ENCODE measurements around the gene PCDHGA3. TPM values are rescaled to one million over a fixed set of nuclear protein-coding genes. Genes with fewer than 3 reads are reported as not detected.

PCDHGA3 gene
- polyA plus RNA-seq, 3 donors, result not detected

GRCh38 chr5:141388661-141389060 lies 45.0 kb downstream of the PCDHGA3 start:
- WGBS (ENCODE audit: insufficient coverage), result no CpG with 5 or more reads among the region's 10 CpGs
- Histone ChIP-seq H4K20me1 (ENCODE audit: insufficient read depth, low read length) (no peaks in the 10 kb centered on the region), H2AFZ (ENCODE audit: insufficient read depth, low read depth, low read length, poor library complexity, severe bottlenecking) (no peak overlapping the region), H3K36me3 (replicated peaks in 1 of 2; ENCODE audit: control insufficient read depth in 1 of 2, insufficient read depth in 2 of 2, low read length in 2 of 2) (no peaks in the 10 kb centered on the region), H3K4me3 (replicated peaks in 1 of 3; ENCODE audit: low read depth in 2 of 3, low read length in 3 of 3) (no peak overlapping the region), H3K27me3 (ENCODE audit: control insufficient read depth in 2 of 2, insufficient read depth in 2 of 2, low read length in 2 of 2) (peaks cover 39 to 96% of the 10 kb centered on the region in 2 donors), H3K27ac (ENCODE audit: low read depth in 1 of 2, low read length in 2 of 2) (no peak overlapping the region), H3K4me2 (replicated peaks; ENCODE audit: extremely low read depth, low read length, poor library complexity, severe bottlenecking) (no peak overlapping the region), H3K79me2 (ENCODE audit: insufficient read depth, low read length) (no peaks in the 10 kb centered on the region), H3K4me1 (ENCODE audit: control insufficient read depth in 1 of 2, insufficient read depth in 2 of 2, low read length in 2 of 2) (no peaks in the 10 kb centered on the region), H3K9ac (ENCODE audit: insufficient read depth, low read length, poor library complexity, severe bottlenecking) (no peak overlapping the region), H3K9me3 (replicated peaks in 1 of 2; ENCODE audit: control insufficient read depth in 1 of 2, insufficient read depth in 1 of 2, low read length in 2 of 2) (peaks cover 50 to 95% of the 10 kb centered on the region in 2 donors)
- H3K4me1 Mint-ChIP-seq, result peaks cover 5% of the 10 kb centered on the region
- TF ChIP-seq, protein P1, sequence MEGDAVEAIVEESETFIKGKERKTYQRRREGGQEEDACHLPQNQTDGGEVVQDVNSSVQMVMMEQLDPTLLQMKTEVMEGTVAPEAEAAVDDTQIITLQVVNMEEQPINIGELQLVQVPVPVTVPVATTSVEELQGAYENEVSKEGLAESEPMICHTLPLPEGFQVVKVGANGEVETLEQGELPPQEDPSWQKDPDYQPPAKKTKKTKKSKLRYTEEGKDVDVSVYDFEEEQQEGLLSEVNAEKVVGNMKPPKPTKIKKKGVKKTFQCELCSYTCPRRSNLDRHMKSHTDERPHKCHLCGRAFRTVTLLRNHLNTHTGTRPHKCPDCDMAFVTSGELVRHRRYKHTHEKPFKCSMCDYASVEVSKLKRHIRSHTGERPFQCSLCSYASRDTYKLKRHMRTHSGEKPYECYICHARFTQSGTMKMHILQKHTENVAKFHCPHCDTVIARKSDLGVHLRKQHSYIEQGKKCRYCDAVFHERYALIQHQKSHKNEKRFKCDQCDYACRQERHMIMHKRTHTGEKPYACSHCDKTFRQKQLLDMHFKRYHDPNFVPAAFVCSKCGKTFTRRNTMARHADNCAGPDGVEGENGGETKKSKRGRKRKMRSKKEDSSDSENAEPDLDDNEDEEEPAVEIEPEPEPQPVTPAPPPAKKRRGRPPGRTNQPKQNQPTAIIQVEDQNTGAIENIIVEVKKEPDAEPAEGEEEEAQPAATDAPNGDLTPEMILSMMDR (IDR thresholded peaks at IDR 0.05), result no peak
- H3K36me3 Mint-ChIP-seq, result peaks cover 7 to 13% of the 10 kb centered on the region in 2 donors
- H3K9me3 Mint-ChIP-seq, result peaks cover 40 to 81% (median 64%) of the 10 kb centered on the region in 7 donors
- H3K27me3 Mint-ChIP-seq (ENCODE audit: low read depth in 3 of 3), result peaks cover 45 to 79% (median 77%) of the 10 kb centered on the region in 3 donors
- DNase-seq, result no peak
- H3K4me3 Mint-ChIP-seq, result peak overlapping the region in 1 of 2 donors; percentile 63
- intact Hi-C loops (cut with micrococcal nuclease), result no loop called here
- no peak overlapping the region for H3K27ac Mint-ChIP-seq

DNA sequence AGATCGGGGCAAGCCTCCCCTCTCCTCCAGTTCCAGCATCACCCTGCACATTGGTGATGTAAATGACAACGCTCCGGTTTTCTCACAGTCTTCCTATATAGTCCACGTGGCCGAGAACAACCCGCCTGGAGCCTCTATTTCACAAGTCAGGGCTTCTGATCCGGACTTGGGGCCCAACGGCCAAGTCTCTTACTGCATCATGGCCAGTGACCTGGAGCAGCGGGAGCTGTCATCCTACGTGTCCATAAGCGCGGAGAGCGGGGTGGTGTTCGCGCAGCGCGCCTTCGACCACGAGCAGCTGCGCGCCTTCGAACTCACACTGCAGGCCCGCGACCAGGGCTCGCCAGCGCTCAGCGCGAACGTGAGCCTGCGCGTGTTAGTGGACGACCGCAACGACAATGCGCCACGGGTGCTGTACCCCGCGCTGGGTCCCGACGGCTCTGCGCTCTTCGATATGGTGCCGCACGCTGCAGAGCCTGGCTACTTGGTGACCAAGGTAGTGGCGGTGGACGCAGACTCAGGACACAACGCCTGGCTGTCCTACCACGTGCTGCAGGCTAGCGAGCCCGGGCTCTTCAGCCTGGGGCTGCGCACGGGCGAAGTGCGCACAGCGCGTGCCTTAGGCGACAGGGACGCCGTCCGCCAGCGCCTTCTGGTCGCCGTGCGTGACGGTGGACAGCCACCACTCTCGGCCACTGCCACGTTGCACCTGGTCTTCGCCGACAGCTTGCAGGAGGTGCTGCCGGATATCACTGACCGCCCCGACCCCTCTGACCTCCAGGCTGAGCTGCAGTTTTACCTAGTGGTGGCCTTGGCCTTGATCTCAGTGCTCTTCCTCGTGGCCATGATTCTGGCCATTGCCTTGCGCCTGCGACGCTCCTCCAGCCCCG lies 45.8 kb downstream of the PCDHGA3 start:
- no peaks in the 10 kb centered on the region for H3K79me2 ChIP-seq (ENCODE audit: insufficient read depth, low read length)
- no peaks in the 10 kb centered on the region for H4K20me1 ChIP-seq (ENCODE audit: insufficient read depth, low read length)
- no peaks in the 10 kb centered on the region for H3K36me3 ChIP-seq (replicated peaks in 1 of 2; ENCODE audit: control insufficient read depth in 1 of 2, insufficient read depth in 2 of 2, low read length in 2 of 2)
- H3K27ac ChIP-seq (ENCODE audit: low read depth in 1 of 2, low read length in 2 of 2), result no peak overlapping the region
- peaks cover 52 to 96% of the 10 kb centered on the region in 2 donors for H3K9me3 ChIP-seq (replicated peaks in 1 of 2; ENCODE audit: control insufficient read depth in 1 of 2, insufficient read depth in 1 of 2, low read length in 2 of 2)
- peaks cover 40 to 96% of the 10 kb centered on the region in 2 donors for H3K27me3 ChIP-seq (ENCODE audit: control insufficient read depth in 2 of 2, insufficient read depth in 2 of 2, low read length in 2 of 2)
- no peak overlapping the region for H3K4me3 ChIP-seq (replicated peaks in 1 of 3; ENCODE audit: low read depth in 2 of 3, low read length in 3 of 3)
- Mint-ChIP-seq H3K27ac (no peak overlapping the region), H3K4me3 (peak overlapping the region; percentile 1 to 75), H3K9me3 (peaks cover 43 to 81% (median 64%) of the 10 kb centered on the region in 7 donors), H3K27me3 (ENCODE audit: low read depth in 3 of 3) (peaks cover 51 to 82% (median 77%) of the 10 kb centered on the region in 3 donors), H3K4me1 (peaks cover 5% of the 10 kb centered on the region), H3K36me3 (peaks cover 7 to 12% of the 10 kb centered on the region in 2 donors)
- TF ChIP-seq, protein P1 (IDR thresholded peaks at IDR 0.05), result no peak
- no peaks in the 10 kb centered on the region for H3K4me1 ChIP-seq (ENCODE audit: control insufficient read depth in 1 of 2, insufficient read depth in 2 of 2, low read length in 2 of 2)
- no peak overlapping the region for H3K9ac ChIP-seq (ENCODE audit: insufficient read depth, low read length, poor library complexity, severe bottlenecking)
- DNase-seq, result no peak
- intact Hi-C loops (cut with micrococcal nuclease), result no loop called here
- no peak overlapping the region for H3K4me2 ChIP-seq (replicated peaks; ENCODE audit: extremely low read depth, low read length, poor library complexity, severe bottlenecking)
- WGBS (ENCODE audit: insufficient coverage), result 37% methylated on average over 77 of the region's 77 CpGs
- H2AFZ ChIP-seq (ENCODE audit: insufficient read depth, low read depth, low read length, poor library complexity, severe bottlenecking), result no peak overlapping the region
